ENCODE measurements around the gene SEMA5A.

The SEMA5A gene

GRCh38 chr5:9182899-9183695, 362.8 kb downstream of the SEMA5A start:
- no peak for TF ChIP-seq CTCF (IDR thresholded peaks at IDR 0.05; ENCODE audit: extremely low read depth, insufficient read depth, missing control alignments)
- in situ Hi-C loops (cut with MboI; ENCODE audit: low pct_unique_long_range_greater_than_20kb, low sequenced_read_pairs, unreplicated experiment): no loop called here
- DNase-seq (ENCODE audit: low spot score): no peak

- no peak for DNase-seq (ENCODE audit: low spot score)
- in situ Hi-C loops (cut with MboI; ENCODE audit: low pct_unique_long_range_greater_than_20kb, low sequenced_read_pairs, unreplicated experiment): no loop called here
- no peak for TF ChIP-seq CTCF (IDR thresholded peaks at IDR 0.05; ENCODE audit: extremely low read depth, insufficient read depth, missing control alignments)
Observed at GRCh38 chr5:9176641-9177040, 369.2 kb downstream of the SEMA5A start.

- in situ Hi-C loops (cut with MboI; ENCODE audit: low pct_unique_long_range_greater_than_20kb, low sequenced_read_pairs, unreplicated experiment): no loop called here
- TF ChIP-seq CTCF (IDR thresholded peaks at IDR 0.05; ENCODE audit: extremely low read depth, insufficient read depth, missing control alignments): no peak
- no peak for DNase-seq (ENCODE audit: low spot score)
Observed at GRCh38 chr5:9174446-9174845, 371.4 kb downstream of the SEMA5A start.

- TF ChIP-seq CTCF (IDR thresholded peaks at IDR 0.05; ENCODE audit: extremely low read depth, insufficient read depth, missing control alignments): no peak
- no peak for DNase-seq (ENCODE audit: low spot score)
Observed at GRCh38 chr5:9173281-9174048, 372.4 kb downstream of the SEMA5A start.

GRCh38 chr5:9170026-9170425, 375.8 kb downstream of the SEMA5A start:
- no peak for DNase-seq (ENCODE audit: low spot score)
- TF ChIP-seq CTCF (IDR thresholded peaks at IDR 0.05; ENCODE audit: extremely low read depth, insufficient read depth, missing control alignments): no peak
- in situ Hi-C loops (cut with MboI; ENCODE audit: low pct_unique_long_range_greater_than_20kb, low sequenced_read_pairs, unreplicated experiment): no loop called here

More at GRCh38 chr5:9173281-9174048, 372.4 kb downstream of the SEMA5A start:
- in situ Hi-C loops (cut with MboI; ENCODE audit: low pct_unique_long_range_greater_than_20kb, low sequenced_read_pairs, unreplicated experiment): no loop called here

- no peak for TF ChIP-seq CTCF (IDR thresholded peaks at IDR 0.05; ENCODE audit: extremely low read depth, insufficient read depth, missing control alignments)
- in situ Hi-C loops (cut with MboI; ENCODE audit: low pct_unique_long_range_greater_than_20kb, low sequenced_read_pairs, unreplicated experiment): no loop called here
- no peak for DNase-seq (ENCODE audit: low spot score)
Observed at GRCh38 chr5:9169557-9169902, 376.3 kb downstream of the SEMA5A start.

Data from GM13977 (cell line).